ENCODE data around the gene GFOD2.

DNA sequence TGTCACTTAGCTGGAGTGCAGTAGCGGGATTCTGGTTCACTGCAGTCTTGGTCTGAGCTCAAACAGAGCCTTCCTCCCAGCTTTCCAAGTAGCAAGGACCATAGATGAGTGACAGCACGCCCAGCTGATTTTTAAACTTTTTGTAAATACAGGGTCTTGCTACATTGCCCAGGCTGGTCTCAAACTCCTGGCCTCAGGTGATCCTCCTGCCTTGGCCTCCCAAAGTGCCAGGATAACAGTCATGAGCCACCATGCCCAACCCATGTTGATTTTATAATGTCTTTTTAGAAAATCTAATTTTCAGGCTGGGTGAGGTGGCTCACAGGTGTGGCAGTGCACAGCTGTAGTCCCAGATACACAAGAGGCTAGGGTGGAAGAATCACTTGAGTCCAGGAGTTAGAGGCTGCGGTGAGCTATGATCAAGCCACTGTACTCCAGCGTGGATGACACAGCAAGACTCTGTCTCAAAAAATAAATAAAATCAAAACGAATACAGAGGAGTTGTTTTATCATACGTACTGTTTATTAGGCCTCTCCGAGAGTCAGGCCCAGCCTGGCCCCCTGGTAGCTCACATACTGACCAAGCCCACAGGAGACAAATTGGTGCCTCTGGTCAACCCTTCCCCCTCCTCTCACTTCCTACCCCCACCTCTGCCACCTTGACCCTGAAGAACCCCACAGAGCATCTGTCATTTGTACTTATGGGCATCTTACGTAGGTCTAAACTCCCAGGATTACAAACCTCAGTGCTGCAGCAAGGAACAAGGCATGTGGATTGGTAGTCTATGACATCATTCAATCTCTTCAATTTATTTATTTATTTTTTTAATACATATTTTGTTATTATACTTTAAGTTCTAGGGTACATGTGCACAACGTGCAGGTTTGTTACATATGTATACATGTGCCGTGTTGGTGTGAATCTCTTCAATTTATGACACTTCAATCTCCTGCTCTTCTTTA lies 38.9 kb downstream of the GFOD2 start:
- TF ChIP-seq, protein P1, sequence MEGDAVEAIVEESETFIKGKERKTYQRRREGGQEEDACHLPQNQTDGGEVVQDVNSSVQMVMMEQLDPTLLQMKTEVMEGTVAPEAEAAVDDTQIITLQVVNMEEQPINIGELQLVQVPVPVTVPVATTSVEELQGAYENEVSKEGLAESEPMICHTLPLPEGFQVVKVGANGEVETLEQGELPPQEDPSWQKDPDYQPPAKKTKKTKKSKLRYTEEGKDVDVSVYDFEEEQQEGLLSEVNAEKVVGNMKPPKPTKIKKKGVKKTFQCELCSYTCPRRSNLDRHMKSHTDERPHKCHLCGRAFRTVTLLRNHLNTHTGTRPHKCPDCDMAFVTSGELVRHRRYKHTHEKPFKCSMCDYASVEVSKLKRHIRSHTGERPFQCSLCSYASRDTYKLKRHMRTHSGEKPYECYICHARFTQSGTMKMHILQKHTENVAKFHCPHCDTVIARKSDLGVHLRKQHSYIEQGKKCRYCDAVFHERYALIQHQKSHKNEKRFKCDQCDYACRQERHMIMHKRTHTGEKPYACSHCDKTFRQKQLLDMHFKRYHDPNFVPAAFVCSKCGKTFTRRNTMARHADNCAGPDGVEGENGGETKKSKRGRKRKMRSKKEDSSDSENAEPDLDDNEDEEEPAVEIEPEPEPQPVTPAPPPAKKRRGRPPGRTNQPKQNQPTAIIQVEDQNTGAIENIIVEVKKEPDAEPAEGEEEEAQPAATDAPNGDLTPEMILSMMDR (IDR thresholded peaks at IDR 0.05), result no peak
- no peak for TF ChIP-seq POLR2A (IDR thresholded peaks at IDR 0.05)

All from vagina (tissue), 2 donors.